Effector memory CD4-positive, alpha-beta T cell (primary cell): ENCODE results near the gene ARID3A.

Experiments
- DNase-seq, 3 donors: peaks; one replicate each; pipeline ENCODE4 v3.0.0-alpha.2; 2020
- H3K27ac ChIP-seq: 2 replicates; pipeline ENCODE4 v1.7.0; 2013; ENCODE audit warnings: mild to moderate bottlenecking, low read length, moderate library complexity; ENCODE audit not compliant: insufficient read depth, poor library complexity, severe bottlenecking
- H3K27me3 ChIP-seq: replicated peaks from 2 replicates; pipeline ENCODE4 v1.7.0; 2013; ENCODE audit warnings: mild to moderate bottlenecking, low read length; ENCODE audit not compliant: insufficient read depth, control insufficient read depth, poor library complexity, severe bottlenecking
- H3K36me3 ChIP-seq: 2 replicates; pipeline ENCODE4 v1.7.0; 2013; ENCODE audit warnings: mild to moderate bottlenecking, low read length, moderate library complexity; ENCODE audit not compliant: control insufficient read depth, insufficient read depth
- H3K4me1 ChIP-seq: 2 replicates; pipeline ENCODE4 v1.7.0; 2013; ENCODE audit warnings: low read length, mild to moderate bottlenecking; ENCODE audit not compliant: control insufficient read depth, insufficient read depth, poor library complexity, severe bottlenecking
- H3K4me3 ChIP-seq: 2 replicates; pipeline ENCODE4 v1.7.0; 2013; ENCODE audit warnings: low read length, low read depth, mild to moderate bottlenecking; ENCODE audit not compliant: insufficient read depth, poor library complexity, severe bottlenecking
- H3K9me3 ChIP-seq: 2 replicates; pipeline ENCODE4 v1.7.0; 2013; ENCODE audit warnings: mild to moderate bottlenecking, low read length, moderate library complexity; ENCODE audit not compliant: control insufficient read depth

Gene ARID3A

DNA sequence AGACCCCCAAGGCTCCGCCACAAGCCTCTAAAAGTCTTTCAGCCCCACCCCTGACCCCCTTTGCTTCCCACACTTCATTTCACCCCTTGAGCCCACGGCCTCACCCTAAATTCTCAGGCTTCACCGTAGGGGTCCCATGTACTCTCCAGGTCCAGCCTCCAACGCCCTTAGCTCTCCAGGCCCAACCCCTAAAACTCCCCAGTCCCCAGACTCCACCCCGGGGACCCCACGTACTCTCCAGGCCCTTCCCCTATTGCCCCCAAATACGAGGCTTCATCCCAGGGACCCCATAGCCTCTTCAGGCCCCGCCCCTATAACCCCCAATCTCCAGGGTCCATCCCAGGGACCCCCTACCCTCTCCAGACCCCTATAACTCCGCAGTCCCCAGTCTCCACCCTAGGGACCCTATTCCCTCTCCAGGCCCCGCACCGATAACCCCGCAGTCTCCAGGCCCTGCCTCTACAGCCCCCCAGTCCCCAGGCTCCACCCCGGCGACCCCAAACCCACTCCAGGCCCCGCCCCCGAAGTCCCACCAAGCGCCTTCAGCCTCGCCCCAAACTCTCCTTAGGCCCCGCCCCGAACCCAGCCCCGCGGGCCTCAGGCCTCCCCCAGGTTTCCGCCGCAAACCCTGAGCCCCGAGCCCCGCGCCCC lies 33.5 kb upstream of the ARID3A start:
- Histone ChIP-seq H3K4me1 (peaks cover 18% of the 10 kb centered on the region), H3K4me3 (peak overlapping the region; percentile 91), H3K27ac (peak overlapping the region; percentile 87), H3K36me3 (peaks cover 29% of the 10 kb centered on the region), H3K9me3 (no peaks in the 10 kb centered on the region), H3K27me3 (no peaks in the 10 kb centered on the region)
- no peak for DNase-seq

- no peaks in the 10 kb centered on the region for H3K27me3 ChIP-seq
- DNase-seq: peak; percentile 85 to 89 (median 86)
- no peaks in the 10 kb centered on the region for H3K9me3 ChIP-seq
- peak within 1 kb of the TSS; percentile 91 for H3K4me3 ChIP-seq
- peak within 1 kb of the TSS; percentile 87 for H3K27ac ChIP-seq
- peaks cover 18% of the 10 kb centered on the region for H3K4me1 ChIP-seq
- H3K36me3 ChIP-seq: peaks cover 30% of the 10 kb centered on the region
These were observed 32.7 kb upstream of the ARID3A start, which contains the start of the genes MED16 and RNU6-9 for GRCh38 chr19:892894-893689. MED16 (minus strand) TSS chr19:893187; CDS start chr19:891131, 2,056 bp downstream. RNU6-9 (plus strand) TSS chr19:893484.

- no peak overlapping the region for H3K4me3 ChIP-seq
- no peaks in the 10 kb centered on the region for H3K9me3 ChIP-seq
- H3K27ac ChIP-seq: no peak overlapping the region
- H3K4me1 ChIP-seq: peaks cover 15% of the 10 kb centered on the region
- DNase-seq: no peak
- no peaks in the 10 kb centered on the region for H3K27me3 ChIP-seq
- peaks cover 37% of the 10 kb centered on the region for H3K36me3 ChIP-seq
These were observed 29.4 kb upstream of the ARID3A start for GRCh38 chr19:896434-896833.

DNA sequence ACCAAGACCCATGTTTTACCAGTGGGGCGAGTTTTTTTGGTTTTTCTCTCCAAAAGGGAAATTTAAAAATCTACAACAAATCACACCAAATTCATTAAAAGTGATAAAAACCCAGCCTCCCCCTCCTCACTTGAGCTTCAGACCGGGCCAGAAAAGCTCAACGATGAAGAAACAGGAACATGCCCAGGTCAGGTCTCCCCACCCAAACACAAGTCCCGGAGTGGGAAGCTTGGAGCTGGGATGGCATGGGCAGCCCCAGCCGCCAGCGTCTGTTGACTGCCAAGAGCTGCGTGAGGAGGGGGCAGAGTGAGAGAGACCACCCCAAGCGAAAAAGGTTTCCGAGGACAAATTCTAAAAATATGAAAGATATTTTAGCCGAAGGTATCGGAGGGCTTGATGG lies 28.8 kb upstream of the ARID3A start:
- no peak for DNase-seq
- Histone ChIP-seq H3K27ac (no peak overlapping the region), H3K4me3 (no peak overlapping the region), H3K27me3 (no peaks in the 10 kb centered on the region), H3K9me3 (no peaks in the 10 kb centered on the region), H3K36me3 (peaks cover 43% of the 10 kb centered on the region), H3K4me1 (peaks cover 12% of the 10 kb centered on the region)

DNA sequence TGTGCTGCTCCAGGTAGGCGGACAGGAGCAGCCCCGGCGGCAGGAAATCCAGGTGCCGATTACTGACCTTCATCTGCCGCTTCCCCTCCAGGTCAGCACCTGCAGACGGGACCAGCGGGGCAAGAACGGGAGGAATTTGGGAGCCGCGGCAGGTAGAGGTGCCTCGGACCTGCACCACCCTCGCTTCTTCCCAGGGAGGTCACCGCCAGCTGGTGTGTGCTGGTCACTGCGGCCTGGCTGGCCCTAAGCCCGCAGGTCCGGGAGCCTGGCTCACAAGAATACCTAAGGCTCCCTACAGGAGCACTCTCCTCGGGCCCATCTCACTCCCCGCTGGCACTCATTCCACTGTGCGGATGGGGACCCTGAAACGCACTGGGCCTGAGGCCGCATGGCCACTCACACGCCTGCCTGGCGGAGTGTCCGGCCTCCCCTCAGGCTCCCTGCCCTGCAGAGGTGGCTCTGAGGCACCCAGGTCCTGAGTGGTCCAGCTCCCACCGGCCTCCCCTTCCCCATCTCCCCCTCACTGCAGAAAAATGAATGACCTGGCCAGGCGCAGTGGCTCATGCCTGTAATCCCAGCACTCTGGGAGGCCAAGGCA lies 28.3 kb upstream of the ARID3A start:
- H3K36me3 ChIP-seq: peaks cover 48% of the 10 kb centered on the region
- no peak overlapping the region for H3K4me3 ChIP-seq
- DNase-seq: no peak
- H3K27me3 ChIP-seq: no peaks in the 10 kb centered on the region
- peaks cover 7% of the 10 kb centered on the region for H3K4me1 ChIP-seq
- no peak overlapping the region for H3K27ac ChIP-seq
- H3K9me3 ChIP-seq: no peaks in the 10 kb centered on the region

DNA sequence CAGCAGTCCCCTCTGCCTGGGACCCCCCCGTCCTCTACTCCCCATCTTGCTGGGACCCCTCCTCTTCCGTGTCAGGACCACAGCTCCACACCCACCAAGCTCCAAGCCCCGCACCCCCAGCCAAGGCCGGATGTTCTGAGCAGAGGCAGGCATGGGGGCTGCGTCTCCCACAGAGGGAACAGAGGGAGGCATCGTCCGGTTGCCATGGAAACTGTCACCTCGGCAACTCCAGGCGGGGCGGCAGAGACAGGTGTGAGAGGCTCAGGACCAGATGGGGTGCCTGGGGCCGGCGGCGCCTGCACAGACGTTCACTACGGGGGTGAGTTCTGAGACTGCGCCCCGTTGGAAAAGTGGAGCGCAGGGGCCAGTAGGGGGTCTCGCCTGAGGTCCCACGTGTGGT lies 27.2 kb upstream of the ARID3A start:
- Histone ChIP-seq H3K36me3 (peaks cover 48% of the 10 kb centered on the region), H3K4me3 (no peak overlapping the region), H3K27me3 (no peaks in the 10 kb centered on the region), H3K4me1 (peaks cover 2% of the 10 kb centered on the region), H3K9me3 (no peaks in the 10 kb centered on the region), H3K27ac (no peak overlapping the region)
- DNase-seq: no peak

DNA sequence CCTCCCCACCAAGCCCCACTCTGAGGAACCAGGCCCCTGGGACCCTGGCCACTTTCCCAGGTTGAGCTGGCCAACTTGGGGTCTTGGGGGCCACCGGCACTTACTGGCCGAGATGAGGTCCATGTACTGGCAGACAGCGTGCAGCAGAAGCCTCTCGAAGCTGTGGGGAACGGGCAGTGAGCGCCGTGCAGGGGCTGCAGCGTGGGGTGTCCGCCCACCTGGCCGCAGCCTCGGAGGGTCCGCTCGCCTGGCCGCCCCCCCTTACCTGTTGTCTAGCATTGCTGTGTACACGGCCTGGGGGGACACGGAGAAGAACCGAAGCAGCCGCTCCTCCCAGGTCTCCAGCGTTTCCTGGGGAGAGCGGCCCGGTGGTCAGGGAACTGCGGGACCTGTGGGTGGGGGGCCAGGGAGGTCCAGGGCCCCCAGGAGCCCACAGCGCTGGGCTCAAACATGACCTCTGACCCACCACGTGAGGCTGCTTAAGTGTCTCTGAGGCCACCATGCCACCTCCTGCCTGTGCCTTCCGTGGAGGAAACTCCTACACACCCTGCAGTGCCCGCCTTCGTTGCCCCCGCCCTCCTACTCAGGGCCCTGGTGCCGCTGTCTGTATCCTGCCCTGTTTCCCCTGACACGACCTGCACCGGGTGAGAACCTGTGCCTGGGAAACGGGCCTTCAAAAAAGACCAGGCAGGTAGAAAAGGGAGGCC lies 26.3 kb upstream of the ARID3A start:
- no peak overlapping the region for H3K4me3 ChIP-seq
- no peaks in the 10 kb centered on the region for H3K9me3 ChIP-seq
- DNase-seq: no peak
- peaks cover 53% of the 10 kb centered on the region for H3K36me3 ChIP-seq
- H3K4me1 ChIP-seq: no peaks in the 10 kb centered on the region
- peak overlapping the region; percentile 21 for H3K27ac ChIP-seq
- H3K27me3 ChIP-seq: no peaks in the 10 kb centered on the region

DNA sequence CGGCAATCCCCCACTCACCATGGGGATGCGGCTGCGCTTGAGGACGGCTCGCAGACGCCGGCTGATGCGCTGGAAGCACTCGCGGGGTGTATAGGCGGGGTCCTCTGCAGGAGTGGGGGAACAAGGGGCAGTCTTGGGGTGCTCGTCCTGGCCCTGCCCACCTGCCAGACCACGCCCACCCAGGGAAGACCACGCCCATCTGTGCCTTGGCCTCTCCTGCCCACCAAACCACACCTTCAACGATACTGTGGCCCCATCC lies 25.9 kb upstream of the ARID3A start:
- no peaks in the 10 kb centered on the region for H3K4me1 ChIP-seq
- no peaks in the 10 kb centered on the region for H3K9me3 ChIP-seq
- H3K36me3 ChIP-seq: peaks cover 54% of the 10 kb centered on the region
- no peaks in the 10 kb centered on the region for H3K27me3 ChIP-seq
- H3K4me3 ChIP-seq: no peak overlapping the region
- H3K27ac ChIP-seq: peak overlapping the region; percentile 21
- no peak for DNase-seq

DNA sequence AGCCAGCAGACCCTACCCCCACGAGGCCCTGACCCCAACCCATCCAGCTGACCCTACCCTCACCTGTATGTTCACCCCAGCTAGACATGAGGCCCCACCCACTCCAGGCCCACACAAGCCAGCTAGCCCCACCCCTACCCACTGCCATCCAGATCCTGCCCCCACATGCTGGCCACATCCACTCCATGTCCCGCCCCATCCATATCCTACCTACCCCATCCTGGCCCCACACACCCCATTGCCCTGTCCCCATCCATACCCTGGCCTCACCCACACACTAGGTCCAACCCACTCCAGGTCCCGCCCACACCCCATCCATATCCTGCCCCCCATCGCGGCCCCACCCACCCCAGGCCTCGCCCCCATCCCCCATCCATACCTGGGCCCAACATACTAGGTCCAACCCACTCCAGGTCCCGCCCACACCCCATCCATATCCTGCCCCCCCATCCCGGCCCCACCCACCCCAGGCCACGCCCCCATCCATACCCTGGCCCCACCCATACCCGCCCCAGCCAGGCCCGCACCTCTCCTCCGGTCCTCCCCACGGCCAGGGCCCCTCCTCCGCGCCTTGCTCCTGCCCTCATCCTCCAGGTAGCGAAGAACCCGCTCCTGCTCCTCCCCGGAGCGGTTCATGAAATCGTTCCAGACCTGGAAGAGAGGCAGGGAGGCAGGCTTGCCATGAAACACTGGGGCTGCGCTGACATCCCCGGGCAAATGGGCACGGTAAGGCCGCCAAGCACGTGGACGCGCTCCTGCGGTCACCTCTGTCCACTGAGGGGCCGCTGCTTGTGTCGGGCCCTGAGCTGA lies 25.3 kb upstream of the ARID3A start:
- peaks cover 54% of the 10 kb centered on the region for H3K36me3 ChIP-seq
- no peak overlapping the region for H3K4me3 ChIP-seq
- peaks cover under 1% of the 10 kb centered on the region for H3K4me1 ChIP-seq
- no peaks in the 10 kb centered on the region for H3K9me3 ChIP-seq
- H3K27ac ChIP-seq: peak overlapping the region; percentile 21
- H3K27me3 ChIP-seq: no peaks in the 10 kb centered on the region
- DNase-seq: no peak
